IMR-90 (cell line): Measurements from ENCODE around the gene SLC17A5. TPM values are rescaled to one million over a fixed set of nuclear protein-coding genes. Genes with fewer than 3 reads are reported as not detected.

Source experiments
- ATAC-seq: fragments of 200-7000 bp; cut with Tn5 transposase; 2 replicates; pipeline ENCODE4 v1.9.1; 2020; ENCODE audit warnings: low read depth, mild to moderate bottlenecking, moderate library complexity
- BruUV-seq: library from RNA; stranded (reverse); fragments of 400-500 nt; replicated peaks from 2 replicates; lab custom pipeline; 2021; lab: Mats Ljungman, UMichigan
- CTCF ChIA-PET: fragments of 300-600 bp; formaldehyde crosslinking; extraction: SDS; loops from one replicate; lab custom pipeline; 2021; ENCODE audit warnings: antibody characterized with exemption; lab: Yijun Ruan, JAX
- POLR2A ChIA-PET: fragments of 300-600 bp; sonication (Branson Sonifier 250); formaldehyde crosslinking; loops from one replicate; lab custom pipeline; 2022; ENCODE audit warnings: antibody characterized with exemption; ENCODE audit not compliant: unreplicated experiment; lab: Charles Lee
- DNase-seq: peaks from one replicate; pipeline ENCODE4 v3.0.0; 2013
- H2AFZ ChIP-seq: replicated peaks from 2 replicates; pipeline ENCODE3; 2013; ENCODE audit warnings: low read length, mild to moderate bottlenecking; ENCODE audit not compliant: poor library complexity
- H2AK5ac ChIP-seq: 2 replicates; pipeline ENCODE4 v1.6.1; 2013; ENCODE audit warnings: low read depth, low read length, inconsistent platforms
- H2AK9ac ChIP-seq: replicated peaks from 2 replicates; pipeline ENCODE3; 2013; ENCODE audit warnings: mild to moderate bottlenecking, low read depth, low read length, moderate library complexity; ENCODE audit not compliant: poor library complexity
- H2BK120ac ChIP-seq: 2 replicates; pipeline ENCODE4 v1.6.1; 2013; ENCODE audit warnings: low read depth, low read length, inconsistent platforms
- H2BK15ac ChIP-seq: 3 replicates; pipeline ENCODE4 v1.6.1; 2013; ENCODE audit warnings: low read depth, low read length, inconsistent platforms
- H2BK20ac ChIP-seq: 2 replicates; pipeline ENCODE4 v1.6.1; 2013; ENCODE audit warnings: low read depth, mild to moderate bottlenecking, inconsistent platforms, low read length, moderate library complexity
- H2BK5ac ChIP-seq: 2 replicates; pipeline ENCODE4 v1.6.1; 2013; ENCODE audit warnings: mild to moderate bottlenecking, low read depth, low read length, inconsistent platforms; ENCODE audit not compliant: poor library complexity, severe bottlenecking
- H3K14ac ChIP-seq: replicated peaks from 2 replicates; pipeline ENCODE4 v1.6.1; 2013; ENCODE audit warnings: low read depth, low read length, inconsistent platforms
- H3K18ac ChIP-seq: 2 replicates; pipeline ENCODE4 v1.6.1; 2013; ENCODE audit warnings: low read depth, low read length, control low read depth
- H3K23ac ChIP-seq: 2 replicates; pipeline ENCODE4 v1.6.1; 2013; ENCODE audit warnings: low read depth, low read length, inconsistent platforms
- H3K27ac ChIP-seq: 2 replicates; pipeline ENCODE4 v1.5.1; 2013; ENCODE audit warnings: mild to moderate bottlenecking, control low read depth, low read length; ENCODE audit not compliant: insufficient read depth
- H3K27me3 ChIP-seq: 2 replicates; pipeline ENCODE4 v1.6.1; 2013; ENCODE audit warnings: low read length; ENCODE audit not compliant: control insufficient read depth, insufficient read depth
- H3K36me3 ChIP-seq: 2 replicates; pipeline ENCODE4 v1.6.1; 2013; ENCODE audit warnings: low read length, mixed read lengths; ENCODE audit not compliant: control insufficient read depth, insufficient read depth
- H3K4ac ChIP-seq: 2 replicates; pipeline ENCODE4 v1.6.1; 2013; ENCODE audit warnings: low read depth, low read length, inconsistent platforms
- H3K4me1 ChIP-seq: 2 replicates; pipeline ENCODE4 v1.6.1; 2013; ENCODE audit warnings: low read length, mixed read lengths; ENCODE audit not compliant: control insufficient read depth, insufficient read depth
- H3K4me2 ChIP-seq: 2 replicates; pipeline ENCODE4 v1.6.1; 2013; ENCODE audit warnings: low read depth, mild to moderate bottlenecking, control low read depth, low read length, moderate library complexity
- H3K4me3 ChIP-seq: 2 replicates; pipeline ENCODE4 v1.5.1; 2013; ENCODE audit warnings: low read depth, mild to moderate bottlenecking, control low read depth, low read length, moderate library complexity; ENCODE audit not compliant: insufficient read depth
- H3K56ac ChIP-seq: 2 replicates; pipeline ENCODE4 v1.6.1; 2013; ENCODE audit warnings: low read length, inconsistent platforms; ENCODE audit not compliant: insufficient read depth; ENCODE audit errors: extremely low read depth
- H3K79me1 ChIP-seq, 2 experiments: 2 replicates each; pipeline ENCODE4 v1.6.1; 2013; ENCODE audit warnings: low read length in 2 of 2, inconsistent platforms in 1 of 2, low read depth in 1 of 2
- H3K9ac ChIP-seq: 2 replicates; pipeline ENCODE4 v1.6.1; 2013; ENCODE audit warnings: low read depth, low read length, control low read depth
- H3K9me1 ChIP-seq: 2 replicates; pipeline ENCODE4 v1.6.1; 2013; ENCODE audit warnings: low read length, inconsistent platforms; ENCODE audit not compliant: insufficient read depth
- H3K9me3 ChIP-seq: 2 replicates; pipeline ENCODE4 v1.6.1; 2013; ENCODE audit warnings: low read length; ENCODE audit not compliant: control insufficient read depth, insufficient read depth
- H4K20me1 ChIP-seq: 2 replicates; pipeline ENCODE4 v1.6.1; 2013; ENCODE audit warnings: low read length, inconsistent platforms; ENCODE audit not compliant: insufficient read depth
- H4K5ac ChIP-seq: 2 replicates; pipeline ENCODE4 v1.6.1; 2013; ENCODE audit warnings: mild to moderate bottlenecking, low read depth, low read length, control low read depth
- H4K8ac ChIP-seq, 2 experiments: 2 replicates each; pipeline ENCODE4 v1.6.1; 2013; ENCODE audit warnings: low read depth in 2 of 2, low read length in 2 of 2, control low read depth in 1 of 2, inconsistent platforms in 1 of 2
- H4K91ac ChIP-seq: 2 replicates; pipeline ENCODE4 v1.6.1; 2013; ENCODE audit warnings: low read depth, low read length, inconsistent platforms; ENCODE audit not compliant: insufficient read depth
- CEBPB ChIP-seq: IDR thresholded peaks from 2 replicates; pipeline ENCODE4 v1.6.1; 2012; ENCODE audit warnings: low read depth, low read length, improper control_type of control experiment
- CHD1 ChIP-seq: IDR thresholded peaks from 2 replicates; pipeline ENCODE4 v1.6.1; 2012; ENCODE audit warnings: low read depth, low read length, improper control_type of control experiment
- RAD21 ChIP-seq: IDR thresholded peaks from 2 replicates; pipeline ENCODE4 v1.6.1; 2012; ENCODE audit warnings: low read length, improper control_type of control experiment
- RCOR1 ChIP-seq: IDR thresholded peaks from 2 replicates; pipeline ENCODE4 v1.6.1; 2012; ENCODE audit warnings: mild to moderate bottlenecking, low read length, improper control_type of control experiment; ENCODE audit not compliant: insufficient replicate concordance
- dilution Hi-C: fragments of 300-500 bp; cut with HindIII; formaldehyde crosslinking; loops from one replicate; pipeline ENCODE4 v1.14.3; 2018; ENCODE audit warnings: low sequenced_read_pairs; ENCODE audit not compliant: unreplicated experiment
- in situ Hi-C: fragments of 300-500 bp; cut with MboI; formaldehyde crosslinking; loops from 3 replicates; pipeline ENCODE4 v1.14.3; 2019; ENCODE audit warnings: low sequenced_read_pairs, inconsistent platforms, mixed read lengths
- intact Hi-C: fragments of 100-400 bp; cut with micrococcal nuclease; formaldehyde crosslinking; loops from 2 replicates; pipeline ENCODE4 v1.10.0; 2022
- polyA plus RNA-seq, 3 experiments: library from polyadenylated mRNA; depleted of rRNA; stranded (reverse); fragments of >200 nt; gene quantifications; 2 replicates each; pipeline ENCODE4 v1.2.3, GENCODE V29; 2012; ENCODE audit warnings: low replicate concordance in 1 of 3
- total RNA-seq: library from RNA; depleted of rRNA; stranded (reverse); fragments of >200 nt; gene quantifications from 2 replicates; pipeline ENCODE4 v1.2.3, GENCODE V29; 2012

The SLC17A5 gene
- total and polyA plus RNA-seq, 2 of the 4 experiments (the other 2 are of a cell fraction) = 20.8 to 27.2 TPM

DNA sequence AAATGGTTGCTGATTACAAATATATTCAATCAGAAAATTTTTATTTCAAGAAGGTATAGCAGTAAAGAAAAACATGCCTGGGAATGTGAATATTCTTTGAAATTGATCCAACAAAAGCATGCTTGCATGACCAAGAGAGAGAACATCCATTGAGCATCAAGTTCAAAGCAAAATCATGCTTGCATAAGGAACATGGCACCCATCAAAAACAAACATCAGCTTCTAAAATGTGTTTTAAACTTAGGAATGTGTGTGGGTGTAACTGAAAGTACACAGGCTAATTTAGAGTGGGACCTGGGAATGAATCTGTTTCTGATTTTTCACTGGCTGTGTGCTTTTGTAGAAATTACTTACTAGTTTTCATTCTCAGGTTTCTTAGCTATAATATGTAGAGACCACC lies 5.6 kb downstream of the SLC17A5 start:
- Histone ChIP-seq H3K27ac (no peak overlapping the region), H2BK15ac (no peak overlapping the region), H3K56ac (no peak overlapping the region), H4K5ac (no peak overlapping the region), H3K4me2 (peak overlapping the region; percentile 43; the same call in 1 of the 2 replicates), H3K9ac (no peak overlapping the region), H2BK5ac (no peak overlapping the region), H4K20me1 (no peaks in the 10 kb centered on the region), H3K36me3 (0 out of 2 replicates have a peak, but pooled peaks cover 2% of the 10 kb centered on the region), H3K4me3 (no peak overlapping the region), H3K4me1 (peaks cover 1% of the 10 kb centered on the region; the same call in 1 of the 2 replicates), H3K27me3 (no peaks in the 10 kb centered on the region), H3K79me1 (peaks cover 9 to 30% of the 10 kb centered on the region in 2 experiments; a peak in 3 of 4 replicates), H2BK20ac (no peak overlapping the region), H3K14ac (no peak overlapping the region), H3K18ac (no peak overlapping the region), H3K9me3 (no peaks in the 10 kb centered on the region), H2AK5ac (no peak overlapping the region), H3K4ac (no peak overlapping the region), H2AK9ac (no peak overlapping the region), H2AFZ (no peak overlapping the region), H3K23ac (no peak overlapping the region), H4K8ac (no peak overlapping the region), H2BK120ac (no peak overlapping the region), H4K91ac (no peak overlapping the region), H3K9me1 (0 out of 2 replicates have a peak, but pooled peaks cover 2% of the 10 kb centered on the region)
- ChIA-PET POLR2A (interaction anchor here (0.5 kb wide), 1 partner anchor 85 kb away, joined by 3 read pairs; no protein-coding TSS in a partner anchor), CTCF (interaction anchor here (0.5 to 0.6 kb wide), 2 partner anchors 29 to 717 kb away, joined by 4 read pairs; no protein-coding TSS in a partner anchor)
- dilution Hi-C loops (no loop called here), in situ Hi-C loops (no loop called here), intact Hi-C loops (no loop called here)
- no TSS peak for BruUV-seq
- peak; percentile 42 for ATAC-seq
- DNase-seq = peak; percentile 68
- TF ChIP-seq RCOR1 (no peak), RAD21 (no peak), CHD1 (no peak), CEBPB (peak; percentile 23; the same call in 1 of the 2 replicates)
